ENCODE results near the gene B4GAT1.
A peak's percentile ranks its signal among the peaks of the same experiment; 100 is the strongest.

DNA sequence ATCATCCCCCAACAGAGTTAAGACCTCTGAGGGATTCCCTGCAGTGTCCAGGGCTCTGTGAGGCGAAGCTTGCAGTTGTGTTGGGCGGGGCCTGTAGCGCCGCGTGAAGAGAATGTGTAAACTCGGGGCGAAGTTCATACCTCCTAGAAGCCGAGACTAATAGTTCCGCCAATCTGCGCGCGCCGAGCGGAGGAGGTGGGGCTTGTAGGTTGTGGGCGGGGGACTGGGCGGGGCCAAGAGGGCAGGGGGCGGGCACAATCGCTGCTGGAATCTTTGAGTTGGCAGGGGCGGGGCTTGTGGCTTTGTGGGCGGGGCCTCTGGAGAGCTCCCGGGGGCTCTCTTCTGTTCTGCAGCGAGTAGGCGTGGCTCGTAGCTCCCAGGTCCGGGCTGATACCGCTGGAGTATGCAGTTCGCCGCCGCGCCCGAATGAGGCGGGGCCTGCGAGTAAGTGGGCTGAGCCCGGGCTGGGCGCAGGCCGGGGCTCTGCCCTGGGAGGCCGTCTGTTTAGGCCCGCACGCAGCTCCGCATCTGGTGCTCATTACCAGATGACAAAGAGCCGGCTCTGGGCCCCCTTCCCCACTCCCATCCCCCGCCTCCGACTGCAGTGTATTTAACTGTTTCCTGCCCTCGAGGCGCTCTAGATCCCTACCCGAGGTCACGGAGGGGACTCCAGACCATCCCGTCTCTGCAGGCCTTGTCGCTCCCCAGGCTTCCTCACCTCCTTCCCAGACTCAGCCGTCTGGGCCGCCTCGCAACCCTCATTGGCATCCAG, 34.7 kb downstream of the B4GAT1 start:
- TF ChIP-seq, protein P1, sequence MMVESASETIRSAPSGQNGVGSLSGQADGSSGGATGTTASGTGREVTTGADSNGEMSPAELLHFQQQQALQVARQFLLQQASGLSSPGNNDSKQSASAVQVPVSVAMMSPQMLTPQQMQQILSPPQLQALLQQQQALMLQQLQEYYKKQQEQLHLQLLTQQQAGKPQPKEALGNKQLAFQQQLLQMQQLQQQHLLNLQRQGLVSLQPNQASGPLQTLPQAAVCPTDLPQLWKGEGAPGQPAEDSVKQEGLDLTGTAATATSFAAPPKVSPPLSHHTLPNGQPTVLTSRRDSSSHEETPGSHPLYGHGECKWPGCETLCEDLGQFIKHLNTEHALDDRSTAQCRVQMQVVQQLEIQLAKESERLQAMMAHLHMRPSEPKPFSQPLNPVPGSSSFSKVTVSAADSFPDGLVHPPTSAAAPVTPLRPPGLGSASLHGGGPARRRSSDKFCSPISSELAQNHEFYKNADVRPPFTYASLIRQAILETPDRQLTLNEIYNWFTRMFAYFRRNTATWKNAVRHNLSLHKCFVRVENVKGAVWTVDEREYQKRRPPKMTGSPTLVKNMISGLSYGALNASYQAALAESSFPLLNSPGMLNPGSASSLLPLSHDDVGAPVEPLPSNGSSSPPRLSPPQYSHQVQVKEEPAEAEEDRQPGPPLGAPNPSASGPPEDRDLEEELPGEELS (CRISPR knock-in tag; IDR thresholded peaks at IDR 0.05), result peak; percentile 22; the same call in 1 of the 2 replicates
- TF ChIP-seq EZH2 (conservative IDR thresholded peaks at IDR 0.05; ENCODE audit: low read depth, low read length) (no peak), ONECUT2 (CRISPR knock-in tag; IDR thresholded peaks at IDR 0.05) (no peak)
